Stomach (tissue), 9 donors: ENCODE measurements around the gene HEPN1. TPM values are rescaled to one million over a fixed set of nuclear protein-coding genes. Genes with fewer than 3 reads are reported as not detected.
A peak's percentile ranks its signal among the peaks of the same experiment; 100 is the strongest.

Experiments used
- DNase-seq, 2 donors: peaks; one replicate each; pipeline versions ENCODE4 v3.0.0 to v3.0.0-alpha.2; 2013 to 2019
- H3K27ac ChIP-seq, 5 donors: fragments of 200-600 bp in 4 of 5; sonication (generic) in 4 of 5; one replicate each; pipeline ENCODE4 v1.5.1; 2013 to 2019; ENCODE audit warnings: mild to moderate bottlenecking in 1 of 5, moderate library complexity in 1 of 5
- H3K27me3 ChIP-seq, 3 donors: fragments of 200-600 bp; sonication (generic); one replicate each; pipeline ENCODE4 v1.5.1; 2017 to 2019; ENCODE audit warnings: mixed run types in 1 of 3
- H3K36me3 ChIP-seq, 4 donors: fragments of 200-600 bp; sonication (generic); 1 replicate in 3 of 4; 2 replicates in 1 of 4; pipeline ENCODE4 v1.5.1; 2016 to 2019
- H3K4me1 ChIP-seq, 4 donors: fragments of 200-600 bp; sonication (generic); one replicate each; pipeline ENCODE4 v1.5.1; 2016 to 2019
- H3K4me3 ChIP-seq, 4 donors: fragments of 200-600 bp; sonication (generic) in 3 of 4; one replicate each; pipeline ENCODE4 v1.5.1; 2016 to 2019; ENCODE audit warnings: mild to moderate bottlenecking in 1 of 4
- H3K9me3 ChIP-seq, 4 donors: fragments of 200-600 bp; sonication (generic); one replicate each; pipeline ENCODE4 v1.5.1; 2016 to 2019
- CTCF ChIP-seq, 7 experiments: fragments of 450-650 bp in 4 of 7; fragments of 200-600 bp in 3 of 7; sonication (generic) in 3 of 7; IDR thresholded peaks; one replicate each; pipeline ENCODE4 v1.5.1; 2016 to 2019; ENCODE audit warnings: antibody characterized with exemption in 7 of 7, control low read depth in 2 of 7, mild to moderate bottlenecking in 1 of 7
- EP300 ChIP-seq: sonication (generic); formaldehyde crosslinking; IDR thresholded peaks from one replicate; pipeline ENCODE4 v1.6.1; 2017; ENCODE audit warnings: antibody characterized with exemption
- POLR2A ChIP-seq, 4 donors: fragments of 450-650 bp; IDR thresholded peaks; one replicate each; pipeline ENCODE4 v1.6.1; 2016; ENCODE audit warnings: antibody characterized with exemption in 4 of 4, control low read depth in 2 of 4, mild to moderate bottlenecking in 1 of 4, moderate library complexity in 1 of 4
- POLR2AphosphoS5 ChIP-seq, 3 donors: sonication (generic); formaldehyde crosslinking; IDR thresholded peaks; one replicate each; pipeline ENCODE4 v1.6.1; 2016; ENCODE audit warnings: antibody characterized with exemption in 3 of 3
- WGBS, 5 donors: extraction: QIAGEN DNeasy Blood & Tissue Kit in 3 of 5; methylation state at CpG; one replicate each; pipeline versions ENCODE4 v1.1.5 to v1.1.7; 2013 to 2018; 5-methylcytosine and 5-hydroxymethylcytosine counted together
- intact Hi-C: fragments of 100-400 bp; cut with DNase I; formaldehyde crosslinking; loops from one replicate; pipeline ENCODE4 v1.15.1; 2023; ENCODE audit warnings: low total_unique reads
- polyA plus RNA-seq, 3 donors: library from polyadenylated mRNA; stranded (reverse); fragments of 200-250 nt; gene quantifications; one replicate each; pipeline ENCODE4 v1.2.3, GENCODE V29; 2013
- total RNA-seq, 5 donors: library from RNA; depleted of rRNA; stranded (reverse); fragments of >200 nt; gene quantifications; one replicate each; pipeline versions ENCODE4 v1.1.0 to v1.2.3, GENCODE V29; 2014 to 2016
- donor health status: healthy with polysubstance abuse.
- donor health status: Bipolar disorder and iron deficiency.
- donor health status: healthy.

HEPN1 gene
- total and polyA plus RNA-seq, 8 donors: not detected

DNA sequence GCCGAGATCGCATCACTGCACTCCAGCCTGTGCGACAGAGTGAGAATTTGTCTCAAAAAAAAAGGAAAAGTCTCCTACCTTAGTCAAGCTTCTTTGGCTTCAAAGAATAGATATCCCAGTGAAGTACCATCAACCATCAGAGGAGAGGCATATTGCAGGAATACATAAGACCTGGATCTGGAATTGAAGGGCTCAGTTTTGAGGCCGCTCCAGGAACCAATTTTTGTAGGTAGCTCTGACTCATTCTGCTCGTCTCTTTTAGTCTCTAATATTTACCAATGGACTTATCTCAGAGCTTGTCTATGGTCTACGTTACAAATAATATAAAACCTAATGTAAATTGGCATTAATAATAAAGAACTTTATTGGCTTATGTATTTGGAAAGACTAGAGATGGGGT lies 26.8 kb downstream of the HEPN1 start:
- no peaks in the 10 kb centered on the region for H3K27me3 ChIP-seq
- WGBS, 5 donors: 60 to 76% (median 68%) methylated on average over 6 of the region's 6 CpGs
- H3K4me1 ChIP-seq: no peaks in the 10 kb centered on the region
- H3K36me3 ChIP-seq: no peaks in the 10 kb centered on the region
- no peak for TF ChIP-seq CTCF (IDR thresholded peaks at IDR 0.05)
- TF ChIP-seq POLR2A (IDR thresholded peaks at IDR 0.05): no peak
- no peak for TF ChIP-seq POLR2AphosphoS5 (IDR thresholded peaks at IDR 0.05)
- TF ChIP-seq EP300: no peak
- no peak overlapping the region for H3K4me3 ChIP-seq
- intact Hi-C loops: no loop called here
- no peak for DNase-seq
- H3K9me3 ChIP-seq: peaks cover 0 to 14% (median 2%) of the 10 kb centered on the region in 4 donors
- H3K27ac ChIP-seq: no peak overlapping the region

- Histone ChIP-seq H3K4me3 (no peak overlapping the region), H3K4me1 (no peaks in the 10 kb centered on the region), H3K27me3 (no peaks in the 10 kb centered on the region), H3K36me3 (no peaks in the 10 kb centered on the region), H3K9me3 (peaks cover 0 to 14% (median 2%) of the 10 kb centered on the region in 4 donors), H3K27ac (no peak overlapping the region)
- TF ChIP-seq EP300: no peak
- TF ChIP-seq POLR2AphosphoS5 (IDR thresholded peaks at IDR 0.05): no peak
- TF ChIP-seq POLR2A (IDR thresholded peaks at IDR 0.05): no peak
- no peak for TF ChIP-seq CTCF (IDR thresholded peaks at IDR 0.05)
- intact Hi-C loops: no loop called here
- WGBS, 5 donors: 59 to 74% (median 67%) methylated on average over 2 of the region's 2 CpGs
- no peak for DNase-seq
Measured at GRCh38 chr11:124946735-124947141, 27.7 kb downstream of the HEPN1 start.

DNA sequence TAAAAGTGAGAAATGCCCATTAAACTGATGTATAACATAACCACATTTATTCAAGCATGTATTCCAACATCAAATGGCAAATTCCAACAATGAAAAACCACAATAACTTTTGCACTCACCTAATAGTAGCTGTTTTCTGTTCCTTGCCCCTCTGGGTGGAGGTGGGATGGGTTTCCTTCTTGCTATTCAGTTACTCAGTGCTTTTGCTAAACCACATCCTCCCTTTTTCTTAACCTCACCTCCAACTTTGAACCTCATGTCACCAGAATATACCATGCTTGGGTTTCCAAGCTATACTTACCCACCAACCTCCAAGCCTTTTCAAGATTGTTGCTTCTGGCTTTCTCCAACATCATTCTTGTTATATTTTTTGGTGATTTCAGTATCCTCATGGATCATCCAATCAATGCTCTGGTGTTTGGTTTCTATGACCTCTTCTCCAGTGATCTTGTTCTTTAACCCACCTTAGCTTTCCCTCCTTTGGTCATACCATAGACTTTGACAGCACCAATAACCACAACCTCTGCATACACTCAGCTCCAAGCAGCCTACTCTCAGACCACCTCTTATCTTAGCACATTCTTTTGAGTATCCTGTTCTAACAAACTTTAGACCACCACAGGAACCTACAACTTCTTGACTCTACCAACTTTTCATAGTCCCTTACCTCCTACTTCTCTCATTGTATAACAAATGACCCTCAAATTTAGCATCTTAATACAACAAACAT lies 31.7 kb downstream of the HEPN1 start:
- peak in 1 of 2 donors; percentile 23 for DNase-seq
- TF ChIP-seq EP300 (no peak), POLR2AphosphoS5 (IDR thresholded peaks at IDR 0.05) (no peak), POLR2A (IDR thresholded peaks at IDR 0.05) (no peak)
- no peak overlapping the region for H3K27ac ChIP-seq
- H3K36me3 ChIP-seq: no peaks in the 10 kb centered on the region
- peaks cover 0 to 14% (median 2%) of the 10 kb centered on the region in 4 donors for H3K9me3 ChIP-seq
- H3K27me3 ChIP-seq: no peaks in the 10 kb centered on the region
- peaks cover 7 to 16% (median 11%) of the 10 kb centered on the region in 4 donors for H3K4me1 ChIP-seq
- intact Hi-C loops: loop anchor here (10.0 kb wide), 1 partner anchor 174 kb away; no protein-coding TSS in a partner anchor
- H3K4me3 ChIP-seq: no peak overlapping the region

- Histone ChIP-seq H3K4me1 (peaks cover 7 to 16% (median 11%) of the 10 kb centered on the region in 4 donors), H3K27me3 (no peaks in the 10 kb centered on the region), H3K4me3 (no peak overlapping the region), H3K36me3 (no peaks in the 10 kb centered on the region), H3K27ac (no peak overlapping the region), H3K9me3 (peaks cover 0 to 14% (median 2%) of the 10 kb centered on the region in 4 donors)
- 80 to 87% (median 85%) methylated on average over 3 of the region's 3 CpGs for WGBS, 5 donors
- TF ChIP-seq EP300 (no peak), CTCF (IDR thresholded peaks at IDR 0.05) (no peak)
- intact Hi-C loops: loop anchor here (10.0 kb wide), 1 partner anchor 173 kb away; no protein-coding TSS in a partner anchor
- no peak for DNase-seq
Measured at GRCh38 chr11:124951341-124951740, 32.3 kb downstream of the HEPN1 start.
